Common myeloid progenitor, CD34-positive (primary cell): Measurements from ENCODE around the gene VSIG8.

Experiments
- CTCF ChIA-PET: fragments of 350-600 bp; sonication (Branson Sonifier 250); formaldehyde crosslinking; loops from one replicate; lab custom pipeline; 2021; ENCODE audit warnings: antibody characterized with exemption; lab: Charles Lee
- POLR2A ChIA-PET: fragments of 350-600 bp; sonication (Branson Sonifier 250); formaldehyde crosslinking; loops from one replicate; lab custom pipeline; 2021; ENCODE audit warnings: antibody characterized with exemption; lab: Charles Lee
- DNase-seq, 3 donors: peaks; one replicate each; pipeline versions ENCODE4 v3.0.0 to v3.0.0-alpha.2; 2013
- H3K27ac ChIP-seq, 2 experiments: 1 replicate in 1 of 2; 2 replicates in 1 of 2; pipeline ENCODE4 v1.7.0; 2013; ENCODE audit warnings: inconsistent platforms in 2 of 2, low read length in 2 of 2, mild to moderate bottlenecking in 2 of 2, low read depth in 1 of 2, moderate library complexity in 1 of 2; ENCODE audit not compliant: severe bottlenecking in 2 of 2, insufficient read depth in 1 of 2, poor library complexity in 1 of 2
- H3K27me3 ChIP-seq, 5 experiments: replicated peaks in 2 of 5; 1 replicate in 3 of 5; 2 replicates in 2 of 5; pipeline versions ENCODE4 v1.6.1 to v1.7.0; 2013; ENCODE audit warnings: low read length in 4 of 5, mild to moderate bottlenecking in 2 of 5, moderate library complexity in 2 of 5, inconsistent platforms in 1 of 5; ENCODE audit not compliant: insufficient read depth in 5 of 5, control insufficient read depth in 4 of 5
- H3K36me3 ChIP-seq, 4 experiments: 1 replicate in 2 of 4; 2 replicates in 2 of 4; pipeline versions ENCODE4 v1.6.1 to v1.7.0; 2013; ENCODE audit warnings: low read length in 3 of 4, control low read depth in 1 of 4, mild to moderate bottlenecking in 1 of 4; ENCODE audit not compliant: control insufficient read depth in 4 of 4, insufficient read depth in 4 of 4
- H3K4me1 ChIP-seq, 4 experiments: 1 replicate in 3 of 4; 2 replicates in 1 of 4; pipeline versions ENCODE4 v1.6.1 to v1.7.1; 2013; ENCODE audit warnings: low read length in 3 of 4, mild to moderate bottlenecking in 3 of 4, control low read depth in 1 of 4, inconsistent platforms in 1 of 4, moderate library complexity in 1 of 4; ENCODE audit not compliant: control insufficient read depth in 4 of 4, insufficient read depth in 4 of 4; ENCODE audit errors: control extremely low read depth in 1 of 4
- H3K4me3 ChIP-seq, 7 experiments: 1 replicate in 4 of 7; 2 replicates in 3 of 7; pipeline versions ENCODE4 v1.5.1 to v1.7.0; 2013; ENCODE audit warnings: mild to moderate bottlenecking in 7 of 7, low read length in 6 of 7, moderate library complexity in 6 of 7, inconsistent platforms in 2 of 7, low read depth in 2 of 7, control low read depth in 1 of 7; ENCODE audit not compliant: insufficient read depth in 4 of 7, control insufficient read depth in 1 of 7; ENCODE audit errors: extremely low read depth in 1 of 7
- H3K9me3 ChIP-seq, 5 experiments: 1 replicate in 4 of 5; 2 replicates in 1 of 5; pipeline versions ENCODE4 v1.6.1 to v1.7.1; 2013; ENCODE audit warnings: low read length in 4 of 5, mild to moderate bottlenecking in 2 of 5, inconsistent platforms in 1 of 5, low read depth in 1 of 5, moderate library complexity in 1 of 5; ENCODE audit not compliant: control insufficient read depth in 4 of 5, insufficient read depth in 2 of 5; ENCODE audit errors: control extremely low read depth in 1 of 5
- WGBS: methylation state at CpG from one replicate; pipeline ENCODE4 v1.1.5; 2013; ENCODE audit not compliant: insufficient coverage; 5-methylcytosine and 5-hydroxymethylcytosine counted together

Gene VSIG8

GRCh38 chr1:159804924-159805323, 57.5 kb downstream of the VSIG8 start:
- 100% methylated on average over 1 of the region's 2 CpGs for WGBS
- no peak for DNase-seq
- CTCF ChIA-PET: interaction anchor here (1.0 to 12.4 kb wide), 11 partner anchors 6 to 274 kb away, joined by 3 to 411 read pairs (median 5); partner anchors contain the start of gene SLAMF8
- peaks cover 0 to 2% (median 0%) of the 10 kb centered on the region in 5 experiments for H3K27me3 ChIP-seq
- H3K4me3 ChIP-seq: no peak overlapping the region
- no peak overlapping the region for H3K27ac ChIP-seq
- H3K4me1 ChIP-seq: peaks cover 0 to 11% (median 7%) of the 10 kb centered on the region in 4 experiments
- H3K36me3 ChIP-seq: no peaks in the 10 kb centered on the region
- H3K9me3 ChIP-seq: no peaks in the 10 kb centered on the region
- POLR2A ChIA-PET: no interaction called here
